HEK293 (cell line): ENCODE measurements around the gene OR7A17.

Experiments
- CTCF ChIA-PET: fragments of 350-600 bp; formaldehyde crosslinking; extraction: SDS; loops from one replicate; lab custom pipeline; 2021; ENCODE audit warnings: antibody characterized with exemption; lab: Yijun Ruan, JAX
- POLR2A ChIA-PET: fragments of 300-600 bp; formaldehyde crosslinking; extraction: SDS; loops from one replicate; lab custom pipeline; 2020; ENCODE audit warnings: antibody characterized with exemption, inconsistent platforms; lab: Yijun Ruan, JAX
- H3K27ac ChIP-seq: fragments of 200-500 bp; sonication (Bioruptor generic); 2 replicates; pipeline ENCODE4 v1.5.1; 2014; ENCODE audit warnings: low read depth, low read length, control low read depth, inconsistent platforms; ENCODE audit errors: extremely low read depth
- H3K36me3 ChIP-seq, 2 experiments: fragments of 200-500 bp in 1 of 2; sonication (Bioruptor generic) in 1 of 2; 1 replicate in 1 of 2; 2 replicates in 1 of 2; pipeline ENCODE4 v1.5.1; 2014 to 2017; ENCODE audit warnings: inconsistent platforms in 2 of 2, low read length in 2 of 2; ENCODE audit not compliant: control insufficient read depth in 2 of 2, insufficient read depth in 1 of 2
- H3K4me1 ChIP-seq: fragments of 200-500 bp; sonication (Bioruptor generic); 2 replicates; pipeline ENCODE4 v1.5.1; 2014; ENCODE audit warnings: mild to moderate bottlenecking, low read length, inconsistent platforms; ENCODE audit not compliant: control insufficient read depth, insufficient read depth
- H3K4me3 ChIP-seq: 2 replicates; pipeline ENCODE4 v1.5.1; 2011; ENCODE audit warnings: low read depth, mild to moderate bottlenecking, control low read depth, low read length, moderate library complexity
- H3K9me3 ChIP-seq: fragments of 200-500 bp; sonication (Bioruptor generic); 2 replicates; pipeline ENCODE4 v1.5.1; 2014; ENCODE audit warnings: low read depth, low read length, inconsistent platforms; ENCODE audit not compliant: control insufficient read depth, insufficient read depth
- FEZF1 ChIP-seq: fragments of 450-650 bp; formaldehyde crosslinking; IDR thresholded peaks from 2 replicates; pipeline ENCODE4 v1.5.1; 2016; ENCODE audit warnings: missing biosample characterization, missing genetic modification characterization
- GLIS2 ChIP-seq: fragments of 450-650 bp; formaldehyde crosslinking; IDR thresholded peaks from 2 replicates; pipeline ENCODE4 v1.5.1; 2016; ENCODE audit warnings: missing biosample characterization, missing genetic modification characterization
- HOXD13 ChIP-seq: sonication (generic); formaldehyde crosslinking; IDR thresholded peaks from 2 replicates; pipeline ENCODE4 v1.8.0; 2022; ENCODE audit warnings: missing genetic modification reagents, borderline replicate concordance
- KLF1 ChIP-seq: fragments of 450-650 bp; formaldehyde crosslinking; IDR thresholded peaks from 2 replicates; pipeline ENCODE4 v1.5.1; 2016; ENCODE audit warnings: missing biosample characterization, missing genetic modification characterization
- SALL2 ChIP-seq: fragments of 450-650 bp; formaldehyde crosslinking; IDR thresholded peaks from 2 replicates; pipeline ENCODE4 v1.5.0; 2017; ENCODE audit warnings: missing biosample characterization, mild to moderate bottlenecking, missing genetic modification characterization, borderline replicate concordance
- TCF7L2 ChIP-seq: IDR thresholded peaks from 2 replicates; pipeline ENCODE4 v1.6.1; 2011; ENCODE audit warnings: low read depth, mild to moderate bottlenecking, inconsistent platforms, low read length, moderate library complexity, borderline replicate concordance
- ZBTB1 ChIP-seq: fragments of 450-650 bp; formaldehyde crosslinking; IDR thresholded peaks from 2 replicates; pipeline ENCODE4 v1.5.1; 2016; ENCODE audit warnings: missing biosample characterization, missing genetic modification characterization
- ZNF10 ChIP-seq: fragments of 450-650 bp; formaldehyde crosslinking; IDR thresholded peaks from 2 replicates; pipeline ENCODE4 v1.5.1; 2017; ENCODE audit warnings: missing biosample characterization, missing genetic modification characterization
- ZNF112 ChIP-seq: fragments of 450-650 bp; formaldehyde crosslinking; IDR thresholded peaks from 2 replicates; pipeline ENCODE4 v1.5.0; 2017; ENCODE audit warnings: missing biosample characterization, missing genetic modification characterization
- ZNF114 ChIP-seq: fragments of 450-650 bp; formaldehyde crosslinking; IDR thresholded peaks from 2 replicates; pipeline ENCODE4 v1.5.0; 2017; ENCODE audit warnings: missing biosample characterization, missing genetic modification characterization
- ZNF211 ChIP-seq: fragments of 450-650 bp; formaldehyde crosslinking; IDR thresholded peaks from 2 replicates; pipeline ENCODE4 v1.5.1; 2016; ENCODE audit warnings: low read depth, missing biosample characterization, missing genetic modification characterization
- ZNF23 ChIP-seq: fragments of 450-650 bp; formaldehyde crosslinking; IDR thresholded peaks from 2 replicates; pipeline ENCODE4 v1.5.1; 2016; ENCODE audit warnings: missing biosample characterization, missing genetic modification characterization, borderline replicate concordance
- ZNF292 ChIP-seq: fragments of 450-650 bp; formaldehyde crosslinking; IDR thresholded peaks from 2 replicates; pipeline ENCODE4 v1.5.1; 2016; ENCODE audit warnings: low read depth, missing biosample characterization, missing genetic modification characterization, borderline replicate concordance
- ZNF311 ChIP-seq: fragments of 450-650 bp; formaldehyde crosslinking; IDR thresholded peaks from 2 replicates; pipeline ENCODE4 v1.5.1; 2017; ENCODE audit warnings: missing biosample characterization, missing genetic modification characterization, borderline replicate concordance
- ZNF404 ChIP-seq: fragments of 450-650 bp; formaldehyde crosslinking; IDR thresholded peaks from 2 replicates; pipeline ENCODE4 v1.5.1; 2017; ENCODE audit warnings: missing biosample characterization, missing genetic modification characterization
- ZNF530 ChIP-seq: fragments of 450-650 bp; formaldehyde crosslinking; IDR thresholded peaks from 2 replicates; pipeline ENCODE4 v1.5.1; 2016; ENCODE audit warnings: low read depth, missing biosample characterization, missing genetic modification characterization
- ZNF549 ChIP-seq: fragments of 450-650 bp; IDR thresholded peaks from 2 replicates; pipeline ENCODE4 v1.5.1; 2018; ENCODE audit warnings: missing biosample characterization, missing genetic modification characterization, mild to moderate bottlenecking, inconsistent platforms, moderate library complexity
- ZNF555 ChIP-seq: fragments of 450-650 bp; formaldehyde crosslinking; conservative IDR thresholded peaks from 2 replicates; pipeline ENCODE4 v1.5.1; 2017; ENCODE audit warnings: missing biosample characterization, mild to moderate bottlenecking, missing genetic modification characterization, inconsistent platforms
- ZNF561 ChIP-seq: fragments of 450-650 bp; IDR thresholded peaks from 2 replicates; pipeline ENCODE4 v1.5.1; 2018; ENCODE audit warnings: missing biosample characterization, missing genetic modification characterization, borderline replicate concordance
- ZSCAN16 ChIP-seq: fragments of 450-650 bp; formaldehyde crosslinking; IDR thresholded peaks from 2 replicates; pipeline ENCODE4 v1.5.1; 2016; ENCODE audit warnings: missing biosample characterization, missing genetic modification characterization
- ZSCAN30 ChIP-seq: fragments of 450-650 bp; IDR thresholded peaks from 2 replicates; pipeline ENCODE4 v1.5.1; 2018; ENCODE audit warnings: missing biosample characterization, mild to moderate bottlenecking, missing genetic modification characterization, moderate library complexity
- TF ChIP-seq, protein P1 (sequence below): fragments of 450-650 bp; formaldehyde crosslinking; IDR thresholded peaks from 2 replicates; pipeline ENCODE4 v1.5.1; 2016; ENCODE audit warnings: missing biosample characterization, missing genetic modification characterization
- TF ChIP-seq, protein P2 (sequence below): fragments of 450-650 bp; formaldehyde crosslinking; IDR thresholded peaks from 2 replicates; pipeline ENCODE4 v1.5.1; 2016; ENCODE audit warnings: missing biosample characterization, missing genetic modification characterization

The OR7A17 gene

DNA sequence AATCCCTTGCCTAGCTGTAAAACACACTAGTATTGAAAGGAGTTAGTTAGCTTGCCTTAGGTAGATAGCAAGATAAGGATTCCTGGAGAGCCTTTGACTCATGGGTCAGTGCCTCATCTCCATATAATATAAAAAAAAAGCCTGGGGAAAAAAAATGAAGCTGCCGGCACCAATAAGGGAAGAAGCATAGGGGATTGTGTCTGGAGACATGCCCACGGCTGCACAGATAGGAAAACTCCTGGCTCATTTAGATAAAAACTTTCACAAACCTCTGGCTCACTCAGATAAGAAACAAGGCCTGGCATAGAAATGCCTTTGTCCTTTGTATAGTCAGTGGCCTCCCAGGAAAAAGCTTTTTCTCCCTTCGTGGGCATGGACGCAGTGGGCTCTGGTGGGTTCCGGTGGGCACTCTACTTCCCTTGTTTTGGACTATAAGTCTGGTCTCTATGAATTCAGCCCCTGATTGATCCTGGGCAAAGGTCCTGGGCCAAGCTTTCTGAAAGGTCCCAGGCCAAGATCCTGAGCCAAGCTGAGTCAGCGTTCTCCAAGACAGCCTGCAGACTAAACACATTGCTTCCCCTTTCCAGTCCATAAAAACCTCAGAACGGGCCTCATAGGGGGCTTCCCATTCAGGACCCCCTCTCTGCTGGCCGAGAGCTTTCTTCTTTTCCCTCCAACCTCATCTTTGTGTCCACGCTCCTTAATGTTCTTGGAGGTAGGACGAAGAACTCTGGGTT is 4.9 kb upstream of the OR7A17 start:
- CTCF ChIA-PET = interaction anchor here (0.5 to 2.8 kb wide), 5 partner anchors 41 to 318 kb away, joined by 3 to 16 read pairs (median 4); no protein-coding TSS in a partner anchor
- POLR2A ChIA-PET = no interaction called here
- Histone ChIP-seq H3K27ac (no peak overlapping the region), H3K9me3 (no peaks in the 10 kb centered on the region), H3K4me1 (no peaks in the 10 kb centered on the region), H3K4me3 (no peak overlapping the region), H3K36me3 (no peaks in the 10 kb centered on the region)
- no peak for TF ChIP-seq ZNF112 (tag by site-specific recombination)
- TF ChIP-seq SALL2 = no peak
- TF ChIP-seq, protein P1, sequence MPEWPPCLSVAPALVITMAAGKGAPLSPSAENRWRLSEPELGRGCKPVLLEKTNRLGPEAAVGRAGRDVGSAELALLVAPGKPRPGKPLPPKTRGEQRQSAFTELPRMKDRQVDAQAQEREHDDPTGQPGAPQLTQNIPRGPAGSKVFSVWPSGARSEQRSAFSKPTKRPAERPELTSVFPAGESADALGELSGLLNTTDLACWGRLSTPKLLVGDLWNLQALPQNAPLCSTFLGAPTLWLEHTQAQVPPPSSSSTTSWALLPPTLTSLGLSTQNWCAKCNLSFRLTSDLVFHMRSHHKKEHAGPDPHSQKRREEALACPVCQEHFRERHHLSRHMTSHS (tag by site-specific recombination) = no peak
- no peak for TF ChIP-seq ZBTB1 (tag by site-specific recombination)
- TF ChIP-seq FEZF1 (tag by site-specific recombination) = no peak
- TF ChIP-seq TCF7L2 = no peak
- TF ChIP-seq HOXD13 (CRISPR knock-in tag) = no peak
- TF ChIP-seq ZNF555 (tag by site-specific recombination) = no peak
- TF ChIP-seq ZNF311 (tag by site-specific recombination) = no peak
- TF ChIP-seq, protein P2, sequence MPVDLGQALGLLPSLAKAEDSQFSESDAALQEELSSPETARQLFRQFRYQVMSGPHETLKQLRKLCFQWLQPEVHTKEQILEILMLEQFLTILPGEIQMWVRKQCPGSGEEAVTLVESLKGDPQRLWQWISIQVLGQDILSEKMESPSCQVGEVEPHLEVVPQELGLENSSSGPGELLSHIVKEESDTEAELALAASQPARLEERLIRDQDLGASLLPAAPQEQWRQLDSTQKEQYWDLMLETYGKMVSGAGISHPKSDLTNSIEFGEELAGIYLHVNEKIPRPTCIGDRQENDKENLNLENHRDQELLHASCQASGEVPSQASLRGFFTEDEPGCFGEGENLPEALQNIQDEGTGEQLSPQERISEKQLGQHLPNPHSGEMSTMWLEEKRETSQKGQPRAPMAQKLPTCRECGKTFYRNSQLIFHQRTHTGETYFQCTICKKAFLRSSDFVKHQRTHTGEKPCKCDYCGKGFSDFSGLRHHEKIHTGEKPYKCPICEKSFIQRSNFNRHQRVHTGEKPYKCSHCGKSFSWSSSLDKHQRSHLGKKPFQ = no peak
- TF ChIP-seq ZSCAN16 = no peak
- no peak for TF ChIP-seq ZNF561 (tag by site-specific recombination)
- no peak for TF ChIP-seq ZSCAN30 (tag by site-specific recombination)
- no peak for TF ChIP-seq KLF1
- TF ChIP-seq ZNF292 (tag by site-specific recombination) = no peak
- TF ChIP-seq ZNF549 = no peak

DNA sequence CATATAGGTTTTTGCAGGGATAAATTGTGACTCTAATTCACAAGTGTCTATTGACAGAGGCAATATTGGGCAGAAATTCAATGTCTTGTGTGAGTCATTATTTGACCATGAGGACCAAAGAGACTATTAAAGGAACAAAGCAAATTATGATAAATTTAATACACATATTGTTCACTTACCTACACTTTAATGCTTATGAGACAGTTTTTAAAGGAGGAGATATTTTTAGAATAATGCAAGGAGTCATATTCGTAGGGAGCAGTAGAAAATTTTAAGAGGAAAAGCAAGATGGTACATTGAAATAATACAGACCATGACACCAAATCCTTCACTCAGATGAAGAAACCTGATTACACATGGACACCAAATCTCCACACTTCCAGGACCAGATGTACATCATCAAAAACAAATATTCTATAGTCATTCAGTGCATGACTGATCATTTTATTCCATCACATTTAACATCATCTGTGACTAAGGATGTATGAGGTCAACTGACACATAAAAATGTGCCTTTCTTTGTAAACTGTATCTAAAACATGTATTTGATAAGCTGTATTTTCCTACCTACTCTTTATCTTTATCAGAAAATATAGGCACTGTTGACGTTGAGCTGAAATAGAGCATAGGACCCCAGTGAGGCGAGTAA is 4.2 kb upstream of the OR7A17 start:
- ChIA-PET POLR2A (no interaction called here), CTCF (interaction anchor here (0.5 to 2.8 kb wide), 5 partner anchors 11 to 317 kb away, joined by 3 to 16 read pairs (median 4); no protein-coding TSS in a partner anchor)
- TF ChIP-seq ZNF10 (tag by site-specific recombination) (no peak), ZNF114 (tag by site-specific recombination) (no peak), ZNF211 (tag by site-specific recombination) (no peak), ZNF404 (tag by site-specific recombination) (no peak), ZBTB1 (tag by site-specific recombination) (no peak), ZNF23 (tag by site-specific recombination) (no peak), SALL2 (no peak), GLIS2 (tag by site-specific recombination) (no peak), ZNF530 (tag by site-specific recombination) (no peak)
- Histone ChIP-seq H3K4me3 (no peak overlapping the region), H3K9me3 (no peaks in the 10 kb centered on the region), H3K4me1 (no peaks in the 10 kb centered on the region), H3K27ac (no peak overlapping the region), H3K36me3 (no peaks in the 10 kb centered on the region)
